GM18511 (cell line): ENCODE data around the gene CLDN24.

Experiments
- ATAC-seq: cut with Tn5 transposase; IDR thresholded peaks from one replicate; pipeline ENCODE4 v1.9.1; 2021; ENCODE audit warnings: mild to moderate bottlenecking, moderate library complexity; ENCODE audit not compliant: unreplicated experiment

Gene CLDN24

GRCh38 chr4:183323295-183323694 lies 1.1 kb upstream of the CLDN24 start:
- ATAC-seq = no peak

- ATAC-seq = peak; percentile 6
Observed at GRCh38 chr4:183321516-183321915, 710 bp downstream of the CLDN24 start.

GRCh38 chr4:183321079-183321478 lies 1.1 kb downstream of the CLDN24 start:
- peak; percentile 77 for ATAC-seq

GRCh38 chr4:183320211-183321059 lies 1.8 kb downstream of the CLDN24 start, which contains the start of gene CLDN22:
TSS of gene CLDN22 (minus strand) at chr4:183320276. CDS start at chr4:183320218, 58 bp downstream.
- peak; percentile 2 for ATAC-seq

GRCh38 chr4:183318656-183319055 lies 3.6 kb downstream of the CLDN24 start:
- no peak for ATAC-seq

GRCh38 chr4:183314806-183315205 lies 7.4 kb downstream of the CLDN24 start:
- ATAC-seq = no peak

- no peak for ATAC-seq
Observed at GRCh38 chr4:183314336-183314735, 7.9 kb downstream of the CLDN24 start.

- ATAC-seq = no peak
Observed at GRCh38 chr4:183312841-183313240, 9.4 kb downstream of the CLDN24 start.

- no peak for ATAC-seq
Observed at GRCh38 chr4:183306811-183307210, 15.4 kb downstream of the CLDN24 start.

- ATAC-seq = peak; percentile 53
Observed at GRCh38 chr4:183304538-183304937, 17.7 kb downstream of the CLDN24 start.

- ATAC-seq = peak; percentile 91
Observed at GRCh38 chr4:183304067-183304466, 18.2 kb downstream of the CLDN24 start.

GRCh38 chr4:183303301-183303700 lies 18.9 kb downstream of the CLDN24 start:
- no peak for ATAC-seq

GRCh38 chr4:183300655-183301054 lies 21.6 kb downstream of the CLDN24 start:
- no peak for ATAC-seq

GRCh38 chr4:183300070-183300469 lies 22.2 kb downstream of the CLDN24 start:
- no peak for ATAC-seq

GRCh38 chr4:183299464-183299863 lies 22.8 kb downstream of the CLDN24 start:
- peak; percentile 39 for ATAC-seq

- ATAC-seq = peak; percentile 77
Observed at GRCh38 chr4:183297675-183298074, 24.6 kb downstream of the CLDN24 start.

- no peak for ATAC-seq
Observed at GRCh38 chr4:183295711-183296110, 26.5 kb downstream of the CLDN24 start.

GRCh38 chr4:183291070-183291469 lies 31.2 kb downstream of the CLDN24 start:
- ATAC-seq = no peak

- no peak for ATAC-seq
Observed at GRCh38 chr4:183289688-183290087, 32.5 kb downstream of the CLDN24 start.

GRCh38 chr4:183288955-183289354 lies 33.3 kb downstream of the CLDN24 start:
- peak; percentile 13 for ATAC-seq

- peak; percentile 78 for ATAC-seq
Observed at GRCh38 chr4:183287677-183288076, 34.5 kb downstream of the CLDN24 start.

GRCh38 chr4:183287309-183287659 lies 34.9 kb downstream of the CLDN24 start:
- ATAC-seq = peak; percentile 85
